Measurements from ENCODE around the gene RNF150.

- TF ChIP-seq CTCF (tag by site-specific recombination; IDR thresholded peaks at IDR 0.05) (no peak), ZNF302 (tag by site-specific recombination; IDR thresholded peaks at IDR 0.05; ENCODE audit: low read depth) (no peak), ZBTB21 (tag by site-specific recombination; IDR thresholded peaks at IDR 0.05) (no peak), ZFP37 (tag by site-specific recombination; IDR thresholded peaks at IDR 0.05) (no peak), BCL11A (tag by site-specific recombination; IDR thresholded peaks at IDR 0.05; ENCODE audit: low read depth) (no peak), ZNF629 (tag by site-specific recombination; IDR thresholded peaks at IDR 0.05) (no peak), IKZF3 (tag by site-specific recombination; IDR thresholded peaks at IDR 0.05) (no peak), ZNF121 (tag by site-specific recombination; IDR thresholded peaks at IDR 0.05) (no peak), ZNF791 (tag by site-specific recombination; IDR thresholded peaks at IDR 0.05) (no peak), ZBTB48 (tag by site-specific recombination; IDR thresholded peaks at IDR 0.05) (no peak), ZNF645 (tag by site-specific recombination; IDR thresholded peaks at IDR 0.05) (no peak), ZBTB17 (tag by site-specific recombination; IDR thresholded peaks at IDR 0.05) (no peak)
Measured at GRCh38 chr4:140963883-140964282, 169.4 kb downstream of the RNF150 start.
